DOHH2 (cell line): ENCODE results near the gene JAK1.
"Not testable (repeated sequence)": the region's sequence is repeated elsewhere in the genome, so short reads cannot be mapped to it uniquely, and the experiment has no call there.

Source experiments
- H3F3A ChIP-seq: fragments of 200-600 bp; sonication (generic), shearing (Covaris generic); 2 replicates; pipeline ENCODE4 v1.6.0; 2016; ENCODE audit warnings: antibody characterized with exemption, mild to moderate bottlenecking; ENCODE audit not compliant: control insufficient read depth, insufficient read depth
- H3K27ac ChIP-seq: fragments of 200-600 bp; sonication (generic); 2 replicates; pipeline ENCODE4 v1.5.1; 2014; ENCODE audit warnings: low read depth, mild to moderate bottlenecking, low read length, moderate library complexity
- H3K27me3 ChIP-seq: fragments of 200-600 bp; sonication (generic); 2 replicates; pipeline ENCODE4 v1.6.1; 2014; ENCODE audit warnings: mild to moderate bottlenecking, low read length, mixed read lengths; ENCODE audit not compliant: control insufficient read depth
- H3K36me3 ChIP-seq: fragments of 200-600 bp; sonication (generic); 2 replicates; pipeline ENCODE4 v1.6.1; 2014; ENCODE audit warnings: mild to moderate bottlenecking, low read length, moderate library complexity, mixed read lengths; ENCODE audit not compliant: control insufficient read depth
- H3K4me1 ChIP-seq: fragments of 200-600 bp; sonication (generic); 2 replicates; pipeline ENCODE4 v1.6.1; 2014; ENCODE audit warnings: mild to moderate bottlenecking, low read length, mixed read lengths; ENCODE audit not compliant: control insufficient read depth
- H3K4me2 ChIP-seq: fragments of 200-600 bp; sonication (generic); 2 replicates; pipeline ENCODE4 v1.6.0; 2014; ENCODE audit warnings: mild to moderate bottlenecking, low read length, moderate library complexity
- H3K4me3 ChIP-seq: fragments of 200-600 bp; sonication (generic); 2 replicates; pipeline ENCODE4 v1.5.1; 2014; ENCODE audit warnings: mild to moderate bottlenecking, low read length, mixed read lengths
- H3K79me2 ChIP-seq: fragments of 200-600 bp; sonication (generic); 2 replicates; pipeline ENCODE4 v1.6.1; 2014; ENCODE audit warnings: mild to moderate bottlenecking, low read length, mixed read lengths; ENCODE audit not compliant: control insufficient read depth
- H3K9me2 ChIP-seq: fragments of 200-600 bp; sonication (generic); replicated peaks from 2 replicates; pipeline ENCODE4 v1.6.1; 2014; ENCODE audit warnings: mild to moderate bottlenecking, low read length, mixed read lengths; ENCODE audit not compliant: control insufficient read depth
- H3K9me3 ChIP-seq: fragments of 200-600 bp; sonication (generic); 2 replicates; pipeline ENCODE4 v1.6.1; 2014; ENCODE audit warnings: antibody characterized with exemption, low read length, mixed read lengths; ENCODE audit not compliant: control insufficient read depth, insufficient read depth
- H4K20me1 ChIP-seq: fragments of 200-600 bp; sonication (generic); 2 replicates; pipeline ENCODE4 v1.6.0; 2014; ENCODE audit warnings: low read depth, mild to moderate bottlenecking, antibody characterized with exemption, low read length, moderate library complexity; ENCODE audit not compliant: control insufficient read depth, insufficient read depth
- EZH2phosphoT487 ChIP-seq: fragments of 200-600 bp; sonication (generic); IDR thresholded peaks from 2 replicates; pipeline ENCODE4 v1.6.1; 2017; ENCODE audit warnings: borderline replicate concordance, mild to moderate bottlenecking, antibody characterized with exemption, low read length, moderate library complexity, mixed read lengths
- TF ChIP-seq, protein P1 (sequence below): fragments of 200-600 bp; sonication (generic); IDR thresholded peaks from one replicate; pipeline ENCODE4 v1.5.1; 2014; ENCODE audit warnings: antibody characterized with exemption, mild to moderate bottlenecking, low read depth, low read length; ENCODE audit not compliant: poor library complexity, severe bottlenecking

Gene JAK1

DNA sequence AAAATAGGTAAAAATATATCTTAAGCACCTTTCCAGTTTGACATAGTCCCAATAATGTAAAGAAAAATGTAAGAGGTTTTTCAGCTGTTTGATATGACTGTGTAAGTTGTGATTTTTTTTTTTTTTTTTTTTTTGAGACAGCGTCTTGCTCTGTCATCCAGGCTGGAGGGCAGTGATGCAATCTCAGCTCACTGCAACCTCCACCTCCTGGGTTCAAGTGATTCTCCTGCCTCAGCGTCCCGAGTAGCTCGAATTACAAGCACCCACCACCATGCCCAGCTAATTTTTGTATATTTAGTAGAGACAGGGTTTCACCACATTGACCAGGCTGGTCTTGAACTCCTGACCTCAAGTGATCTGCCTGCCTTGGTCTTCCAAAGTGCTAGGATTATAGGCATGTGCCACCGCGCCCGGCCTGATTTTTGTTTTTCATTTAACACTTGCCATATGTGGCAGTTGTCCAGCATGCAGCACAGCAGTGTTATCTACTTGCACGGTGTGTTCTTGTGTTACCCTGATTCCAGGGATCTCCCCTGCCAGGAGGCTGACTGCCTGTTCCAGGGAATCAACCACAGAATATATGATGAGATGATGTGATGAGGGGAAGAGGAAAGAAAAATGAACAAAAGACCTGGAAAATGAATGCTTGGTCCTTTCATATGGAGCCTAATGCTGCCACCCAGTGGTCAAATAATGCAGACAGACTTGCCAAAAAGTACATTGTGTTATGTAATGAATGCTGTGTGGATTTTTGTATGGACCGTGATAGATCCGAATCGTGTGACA, 142.5 kb downstream of the JAK1 start:
- H3K79me2 ChIP-seq = no peaks in the 10 kb centered on the region
- TF ChIP-seq EZH2phosphoT487 = no peak
- TF ChIP-seq, protein P1, sequence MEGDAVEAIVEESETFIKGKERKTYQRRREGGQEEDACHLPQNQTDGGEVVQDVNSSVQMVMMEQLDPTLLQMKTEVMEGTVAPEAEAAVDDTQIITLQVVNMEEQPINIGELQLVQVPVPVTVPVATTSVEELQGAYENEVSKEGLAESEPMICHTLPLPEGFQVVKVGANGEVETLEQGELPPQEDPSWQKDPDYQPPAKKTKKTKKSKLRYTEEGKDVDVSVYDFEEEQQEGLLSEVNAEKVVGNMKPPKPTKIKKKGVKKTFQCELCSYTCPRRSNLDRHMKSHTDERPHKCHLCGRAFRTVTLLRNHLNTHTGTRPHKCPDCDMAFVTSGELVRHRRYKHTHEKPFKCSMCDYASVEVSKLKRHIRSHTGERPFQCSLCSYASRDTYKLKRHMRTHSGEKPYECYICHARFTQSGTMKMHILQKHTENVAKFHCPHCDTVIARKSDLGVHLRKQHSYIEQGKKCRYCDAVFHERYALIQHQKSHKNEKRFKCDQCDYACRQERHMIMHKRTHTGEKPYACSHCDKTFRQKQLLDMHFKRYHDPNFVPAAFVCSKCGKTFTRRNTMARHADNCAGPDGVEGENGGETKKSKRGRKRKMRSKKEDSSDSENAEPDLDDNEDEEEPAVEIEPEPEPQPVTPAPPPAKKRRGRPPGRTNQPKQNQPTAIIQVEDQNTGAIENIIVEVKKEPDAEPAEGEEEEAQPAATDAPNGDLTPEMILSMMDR = peak; percentile 83

DNA sequence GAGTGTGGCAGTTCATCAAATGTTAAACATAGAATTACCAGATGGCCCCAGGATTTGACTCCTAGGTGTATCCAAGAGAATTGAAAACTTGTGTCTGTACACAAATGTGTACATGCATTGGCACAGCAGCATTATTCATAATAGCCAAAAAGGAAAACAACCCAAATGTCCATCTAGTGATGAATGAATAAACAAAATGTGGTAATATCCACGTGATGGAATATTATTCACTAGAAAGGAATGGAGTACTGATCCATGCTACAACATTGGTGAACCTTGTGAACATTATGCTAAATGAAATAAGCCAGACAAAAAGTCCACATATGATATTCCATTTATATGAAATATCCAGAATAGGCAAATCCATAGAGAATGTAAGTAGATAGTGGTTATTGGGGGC, 143.7 kb downstream of the JAK1 start:
- no peak overlapping the region for H3K4me2 ChIP-seq
- no peaks in the 10 kb centered on the region for H3K36me3 ChIP-seq
- no peaks in the 10 kb centered on the region for H3K9me2 ChIP-seq
- no peak overlapping the region for H3K4me3 ChIP-seq
- H3K4me1 ChIP-seq = peaks cover 1% of the 10 kb centered on the region; the same call in 1 of the 2 replicates
- H3K79me2 ChIP-seq = no peaks in the 10 kb centered on the region
- no peak overlapping the region for H3K27ac ChIP-seq
- no peak for TF ChIP-seq EZH2phosphoT487
- TF ChIP-seq, protein P1 = no peak
- H3K9me3 ChIP-seq = no peaks in the 10 kb centered on the region
- H3K27me3 ChIP-seq = no peaks in the 10 kb centered on the region
- no peaks in the 10 kb centered on the region for H4K20me1 ChIP-seq
- H3F3A ChIP-seq = peaks cover 5% of the 10 kb centered on the region; the same call in 1 of the 2 replicates

More for the DNA sequence above, 142.5 kb downstream of the JAK1 start:
- Histone ChIP-seq H3K27ac (no peak overlapping the region), H3K9me2 (no peaks in the 10 kb centered on the region), H3K4me1 (peaks cover 12% of the 10 kb centered on the region), H3K9me3 (no peaks in the 10 kb centered on the region), H3K27me3 (no peaks in the 10 kb centered on the region), H3K36me3 (no peaks in the 10 kb centered on the region), H3F3A (peaks cover 5% of the 10 kb centered on the region), H3K4me3 (no peak overlapping the region), H4K20me1 (no peaks in the 10 kb centered on the region), H3K4me2 (no peak overlapping the region)

DNA sequence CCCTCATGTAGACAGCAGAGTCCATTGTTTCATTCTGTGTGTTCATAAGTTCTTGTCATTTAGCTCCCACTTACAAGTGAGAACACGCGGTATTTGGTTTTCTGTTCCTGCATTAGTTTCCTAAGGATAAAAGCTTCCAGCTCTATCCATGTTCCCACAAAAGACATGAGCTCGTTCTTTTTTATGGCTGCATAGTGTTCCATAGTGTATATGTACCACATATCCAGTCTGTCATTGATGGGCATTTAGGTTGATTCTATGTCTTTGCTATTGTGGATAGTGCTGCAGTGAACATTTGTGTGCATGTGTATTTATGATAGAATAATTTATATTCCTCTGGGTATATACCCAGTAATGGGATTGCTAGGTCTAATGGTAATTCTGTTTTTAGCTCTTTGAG, 145.8 kb downstream of the JAK1 start:
- not testable (repeated sequence) for H3F3A ChIP-seq, H3K36me3 ChIP-seq, H3K9me3 ChIP-seq, H3K27me3 ChIP-seq, H3K9me2 ChIP-seq, H3K4me2 ChIP-seq, H3K4me3 ChIP-seq, H4K20me1 ChIP-seq, H3K27ac ChIP-seq, H3K4me1 ChIP-seq, H3K79me2 ChIP-seq

- H3K9me3 ChIP-seq, H3K36me3 ChIP-seq, H3K4me1 ChIP-seq, H3F3A ChIP-seq, H3K79me2 ChIP-seq, H3K27me3 ChIP-seq, H3K9me2 ChIP-seq, H4K20me1 ChIP-seq, H3K27ac ChIP-seq, H3K4me2 ChIP-seq, H3K4me3 ChIP-seq: not testable (repeated sequence)
Observed at GRCh38 chr1:64817364-64817763, 149.0 kb downstream of the JAK1 start.
